Right renal pelvis (tissue), 4 donors: ENCODE measurements around the gene GSN. TPM values are rescaled to one million over a fixed set of nuclear protein-coding genes. Genes with fewer than 3 reads are reported as not detected.
"Not testable (repeated sequence)": the region's sequence is repeated elsewhere in the genome, so short reads cannot be mapped to it uniquely, and the experiment has no call there.

ENCODE experiments used
- DNase-seq, 4 donors: peaks; one replicate each; pipeline ENCODE4 v3.0.0-alpha.2; 2013; ENCODE audit warnings: low read depth in 4 of 4, low spot score in 3 of 4, missing footprints in 1 of 4
- polyA plus RNA-seq, 4 donors: library from polyadenylated mRNA; unstranded; fragments of 120-200 nt; gene quantifications; one replicate each; pipeline ENCODE4 v1.2.1, GENCODE V29; 2013; ENCODE audit not compliant: insufficient read length in 4 of 4

The GSN gene
- polyA plus RNA-seq, 4 donors, result 144 to 229 (median 173) TPM

DNA sequence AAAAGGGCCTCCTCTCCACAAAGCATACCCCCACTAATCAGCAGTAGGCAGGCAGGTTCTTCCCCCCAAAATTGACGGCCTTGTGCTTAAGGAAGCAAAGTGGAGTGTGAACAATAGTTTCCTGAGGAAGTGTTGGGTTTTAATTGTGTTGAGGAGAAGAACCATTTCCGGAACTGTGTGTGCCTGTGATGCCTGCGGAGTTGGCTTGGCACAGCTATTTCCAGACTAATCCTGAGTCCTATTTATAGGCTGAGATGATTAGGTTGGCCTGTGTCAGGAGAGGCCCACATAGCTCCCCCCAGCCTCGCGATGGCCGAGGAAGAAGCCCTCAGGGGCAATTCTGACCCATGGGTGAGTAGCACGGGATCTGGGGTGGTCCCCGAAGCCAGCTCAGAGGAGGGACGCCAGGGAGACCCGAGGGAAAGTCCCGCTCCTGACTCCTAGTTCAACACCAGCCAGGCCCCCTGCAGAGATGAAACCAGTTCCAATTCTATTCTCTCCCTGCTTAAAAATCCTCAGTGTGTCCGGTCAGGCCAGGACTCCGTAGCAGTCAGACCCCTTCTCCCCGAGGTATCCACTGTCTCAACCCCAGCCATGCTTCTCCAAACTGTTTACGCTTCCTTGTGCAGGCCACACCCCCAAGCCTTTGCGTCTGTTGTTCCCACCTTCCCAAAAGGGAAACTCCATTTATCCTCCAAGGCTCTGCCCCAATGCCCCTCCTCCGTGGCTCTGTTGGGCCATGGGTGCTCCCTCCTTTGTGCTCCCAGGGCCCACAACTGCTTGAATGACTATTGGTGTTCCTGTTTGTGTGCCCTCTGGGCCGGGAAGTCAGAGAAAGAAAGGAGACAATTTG is 18.1 kb downstream of the GSN start:
- no peak for DNase-seq

- DNase-seq, result no peak
These were observed 18.7 kb downstream of the GSN start for GRCh38 chr9:121286688-121286972.

- DNase-seq, result no peak
These were observed 19.2 kb downstream of the GSN start for GRCh38 chr9:121286973-121287741.

DNA sequence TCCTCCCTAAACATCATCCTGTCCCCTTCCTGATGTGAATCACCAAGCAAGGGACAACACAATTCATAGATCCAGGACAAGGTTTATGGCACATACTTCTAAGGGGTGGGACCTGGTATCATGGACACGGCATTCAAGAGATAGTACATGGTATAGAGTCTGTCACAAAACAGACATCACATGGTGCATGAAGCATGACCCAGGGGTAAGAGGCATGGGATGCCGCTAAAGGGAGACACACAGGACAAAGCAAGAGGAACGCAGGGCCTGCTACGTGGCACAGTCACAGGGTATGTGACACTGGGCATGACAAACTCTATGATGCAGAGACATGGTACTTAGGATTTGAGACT is 20.7 kb downstream of the GSN start:
- DNase-seq, result no peak

DNA sequence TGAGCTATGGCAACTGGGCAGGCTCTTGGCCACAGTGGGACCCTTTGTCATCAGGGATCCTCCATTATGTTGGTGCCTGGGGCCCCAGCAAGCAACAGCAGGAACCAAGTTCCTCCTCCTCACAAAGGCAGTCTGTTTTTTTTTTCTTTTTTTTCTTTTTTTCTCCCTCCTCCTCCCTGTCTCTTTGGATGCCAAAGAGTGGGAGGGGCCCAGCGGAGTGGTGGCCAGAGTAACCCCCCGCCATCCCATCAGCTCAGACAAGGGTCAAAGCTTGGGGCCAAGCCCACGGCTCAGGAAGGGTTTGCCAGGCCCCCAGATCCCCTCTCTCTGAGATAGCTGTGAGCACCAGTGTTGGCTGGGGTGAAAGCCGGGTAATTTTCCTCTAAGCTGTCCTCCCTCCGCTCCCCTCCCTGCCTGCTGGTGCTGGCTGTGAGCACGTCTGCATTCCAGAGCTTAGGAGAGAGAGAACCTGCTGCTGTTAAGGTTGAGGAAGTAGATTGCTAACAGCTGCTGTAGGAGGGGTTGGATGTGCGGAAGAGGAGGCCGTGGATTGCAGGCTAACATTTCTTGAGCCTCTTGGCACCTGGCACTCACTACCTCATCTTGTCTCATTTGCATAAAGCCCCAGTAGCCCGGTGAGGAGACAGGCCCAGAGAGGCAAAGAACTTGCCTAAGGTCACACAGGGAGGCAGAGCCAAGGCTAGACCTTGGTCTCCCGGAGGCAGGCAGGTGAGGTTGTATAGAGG is 21.2 kb downstream of the GSN start:
- peak in 1 of 4 donors; percentile 67 for DNase-seq

DNA sequence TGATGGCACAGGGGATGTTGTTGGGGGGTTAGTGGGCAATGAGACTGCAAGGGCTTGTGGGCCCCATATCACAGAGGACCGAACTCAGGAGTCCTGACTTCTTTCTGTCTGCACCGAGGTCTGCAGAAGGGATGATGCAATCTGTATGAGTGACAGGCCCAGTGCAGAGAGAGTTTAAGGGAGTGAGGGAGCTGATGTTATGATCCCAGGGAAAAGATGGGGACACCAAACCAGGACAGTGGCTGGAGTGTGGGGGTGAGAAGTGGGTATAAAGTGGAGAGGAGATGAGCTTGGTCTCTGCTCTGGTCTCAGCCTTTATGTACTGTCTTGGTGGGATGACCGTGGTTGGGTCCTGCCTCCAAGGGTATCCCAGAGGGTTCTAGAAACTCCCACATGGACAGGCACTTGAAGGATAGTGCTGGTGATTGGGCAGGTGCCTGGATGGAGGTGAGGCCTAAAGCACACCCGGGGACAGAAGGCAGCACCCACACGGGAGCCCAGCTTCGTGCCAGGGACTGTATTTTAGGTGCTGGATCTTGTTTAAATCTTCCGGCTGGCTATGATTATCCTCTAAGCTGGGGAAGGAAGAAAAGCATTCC is 21.9 kb downstream of the GSN start:
- no peak for DNase-seq

DNA sequence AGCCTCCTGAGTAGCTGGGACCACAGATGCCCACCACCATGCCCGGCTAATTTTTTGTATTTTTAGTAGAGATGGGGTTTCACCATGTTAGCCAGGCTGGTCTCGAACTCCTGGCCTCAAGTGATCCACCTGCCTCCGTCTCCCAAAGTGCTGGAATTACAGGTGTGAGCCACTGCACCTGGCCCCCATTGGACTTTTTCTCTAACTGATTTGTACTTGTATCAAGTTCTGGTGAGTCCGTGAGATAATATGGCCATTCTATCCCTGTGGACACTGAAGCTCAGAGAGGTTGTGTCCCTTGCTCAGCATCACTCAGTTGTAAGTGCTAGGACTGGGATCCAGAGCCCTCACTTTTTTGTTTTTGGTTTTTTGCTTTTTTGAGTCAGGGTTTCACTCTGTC is 23.6 kb downstream of the GSN start:
- DNase-seq, result not testable (repeated sequence)

DNA sequence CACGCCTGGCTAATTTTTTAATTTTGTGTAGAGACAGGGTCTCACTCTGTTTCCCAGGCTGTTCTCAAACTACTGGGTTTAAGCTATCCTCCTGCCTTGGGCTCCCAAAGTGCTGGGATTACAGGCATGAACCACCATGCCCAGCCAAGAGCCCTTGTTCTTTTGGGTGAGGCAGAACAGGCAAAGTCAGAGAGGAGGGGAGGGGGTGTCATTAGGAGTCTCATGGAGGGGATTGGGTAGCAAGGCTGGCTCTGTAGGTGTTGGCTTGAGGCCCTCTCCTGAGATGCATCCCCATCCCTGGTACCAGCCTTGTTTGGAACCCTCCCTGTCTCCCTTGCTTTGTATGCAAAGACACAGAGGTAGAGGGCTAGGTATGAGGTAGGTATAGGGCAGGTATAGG is 24.1 kb downstream of the GSN start:
- DNase-seq, result no peak

DNA sequence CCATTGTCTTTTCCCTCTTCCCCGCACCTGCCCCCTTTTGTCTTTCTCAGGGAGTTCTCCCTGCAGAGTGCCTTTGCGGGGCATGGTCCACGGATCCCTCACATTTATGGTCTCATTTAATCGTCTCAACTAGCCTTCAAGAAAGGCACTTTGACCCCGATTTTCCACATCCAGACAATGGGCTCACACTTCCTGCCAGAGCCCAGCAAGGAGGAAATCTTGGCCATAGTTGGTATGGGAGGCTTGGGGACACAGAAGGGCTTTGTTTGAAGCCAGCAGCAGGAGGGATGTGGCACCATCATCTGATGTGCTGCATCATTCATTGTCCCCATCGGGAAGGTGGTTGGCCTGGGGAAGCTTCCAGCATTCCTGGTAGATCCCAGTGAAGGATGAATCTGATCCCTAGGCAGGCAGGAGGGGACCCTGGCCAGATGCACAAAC is 24.9 kb downstream of the GSN start:
- DNase-seq, result no peak

DNA sequence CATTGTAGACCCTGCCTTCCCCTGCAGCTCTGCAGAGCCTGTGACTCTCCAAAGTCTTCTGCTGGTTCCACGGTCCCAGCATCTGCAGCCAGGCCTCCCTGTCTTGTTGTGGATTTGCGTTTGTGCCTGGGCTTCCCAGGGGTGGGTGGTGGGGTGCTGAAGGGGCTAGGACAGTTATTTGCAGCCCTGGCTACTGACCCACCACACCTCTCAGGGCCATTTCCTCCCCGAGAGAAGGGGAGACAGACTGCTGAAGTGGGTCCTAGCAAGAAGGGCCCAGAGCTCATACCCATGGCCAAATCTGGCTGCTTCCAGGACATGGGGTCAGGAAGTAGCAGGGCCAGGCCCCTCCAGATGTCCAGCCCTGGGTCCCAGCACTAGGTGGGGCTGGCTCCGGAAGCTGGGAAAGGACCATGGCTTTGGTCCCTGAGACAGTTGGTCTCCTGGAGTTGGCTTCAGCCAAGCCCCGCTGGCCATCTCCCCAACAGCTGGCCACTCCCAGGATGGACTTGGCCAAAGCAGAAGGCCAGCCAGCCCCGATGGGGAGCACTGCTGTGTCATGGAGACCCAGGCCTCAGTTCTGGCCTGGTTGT is 26.3 kb downstream of the GSN start:
- no peak for DNase-seq

DNA sequence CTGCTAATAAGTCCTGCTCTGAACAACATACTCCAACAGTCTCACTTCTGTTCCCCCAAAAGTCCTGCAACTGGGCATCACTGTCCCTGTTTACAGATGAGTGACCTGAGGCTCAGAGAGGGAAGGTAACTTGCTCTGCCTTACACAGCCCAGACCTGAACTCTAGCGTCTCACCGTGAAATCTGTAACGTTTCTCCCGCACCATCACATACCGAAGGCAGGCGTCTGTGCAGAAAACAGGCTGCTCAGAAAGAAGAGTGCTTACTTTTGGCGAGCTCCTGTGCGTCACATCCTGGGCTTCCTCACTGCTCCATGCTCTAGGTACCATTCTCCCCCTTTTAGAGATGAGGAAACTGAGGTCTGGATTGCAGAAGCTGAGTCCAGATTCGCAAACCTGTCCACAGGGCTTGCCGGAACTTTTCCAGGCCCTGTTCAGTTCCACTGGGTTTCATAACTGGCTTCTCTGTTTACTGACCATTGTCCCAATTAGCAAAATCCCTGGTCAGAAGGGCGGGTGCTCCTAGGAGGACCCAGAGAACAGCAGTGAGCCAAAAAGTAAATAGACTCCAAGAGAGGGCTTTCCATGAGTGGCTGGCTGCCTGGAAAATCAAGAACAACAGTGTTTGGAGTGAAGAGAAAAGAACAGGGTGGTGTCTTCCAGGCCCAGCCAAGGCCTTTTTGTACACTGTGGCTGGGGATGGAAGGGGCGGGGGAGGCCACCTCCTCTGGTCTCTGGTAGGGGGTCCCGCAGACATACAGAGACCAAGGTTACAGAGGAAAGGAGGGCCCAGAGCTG is 27.1 kb downstream of the GSN start:
- DNase-seq, result no peak

DNA sequence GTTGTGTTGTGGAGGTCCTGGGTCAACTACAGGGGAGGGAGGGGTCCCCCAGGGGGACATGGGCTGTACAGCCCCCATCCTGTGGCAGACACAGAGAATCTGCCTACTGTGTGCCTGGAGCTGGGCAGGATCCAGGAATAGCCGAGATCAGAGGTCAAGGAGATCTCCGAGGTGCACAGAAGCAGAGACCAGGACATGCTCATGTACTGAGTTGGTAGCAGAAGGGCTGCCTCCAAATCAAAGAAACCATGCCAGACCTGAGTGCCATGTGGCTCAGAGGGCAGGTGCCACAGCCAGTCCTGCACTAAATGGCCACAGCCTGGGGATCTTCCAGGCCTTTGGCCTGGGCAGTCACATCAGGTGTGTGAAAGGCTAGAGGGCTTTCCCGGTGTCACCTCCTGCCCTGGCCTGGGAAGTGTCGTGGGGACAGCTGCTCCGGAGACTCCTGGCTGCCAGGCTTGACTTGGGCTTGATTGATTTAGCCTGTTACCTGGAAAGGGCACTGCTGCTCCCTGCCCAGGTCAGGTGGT is 27.8 kb downstream of the GSN start:
- DNase-seq, result no peak

- DNase-seq, result no peak
These were observed 28.5 kb downstream of the GSN start for GRCh38 chr9:121296213-121297127.

GRCh38 chr9:121297389-121297788 is 29.4 kb downstream of the GSN start:
- no peak for DNase-seq

- no peak for DNase-seq
These were observed 30.1 kb downstream of the GSN start for GRCh38 chr9:121298016-121298538.

- no peak for DNase-seq
These were observed 30.9 kb downstream of the GSN start for GRCh38 chr9:121298689-121299466.

- DNase-seq, result no peak
These were observed 31.7 kb downstream of the GSN start for GRCh38 chr9:121299467-121300282.
